Pericardium fibroblast (primary cell): ENCODE data around the gene RNASEH2C. TPM values are rescaled to one million over a fixed set of nuclear protein-coding genes. Genes with fewer than 3 reads are reported as not detected.

Experiments
- total RNA-seq: library from RNA; depleted of rRNA; stranded (reverse); fragments of >200 nt; gene quantifications from 2 replicates; pipeline ENCODE4 v1.2.3, GENCODE V29; 2015

RNASEH2C gene
- total RNA-seq: 52.8 and 80.4 TPM in 2 replicates

DNA sequence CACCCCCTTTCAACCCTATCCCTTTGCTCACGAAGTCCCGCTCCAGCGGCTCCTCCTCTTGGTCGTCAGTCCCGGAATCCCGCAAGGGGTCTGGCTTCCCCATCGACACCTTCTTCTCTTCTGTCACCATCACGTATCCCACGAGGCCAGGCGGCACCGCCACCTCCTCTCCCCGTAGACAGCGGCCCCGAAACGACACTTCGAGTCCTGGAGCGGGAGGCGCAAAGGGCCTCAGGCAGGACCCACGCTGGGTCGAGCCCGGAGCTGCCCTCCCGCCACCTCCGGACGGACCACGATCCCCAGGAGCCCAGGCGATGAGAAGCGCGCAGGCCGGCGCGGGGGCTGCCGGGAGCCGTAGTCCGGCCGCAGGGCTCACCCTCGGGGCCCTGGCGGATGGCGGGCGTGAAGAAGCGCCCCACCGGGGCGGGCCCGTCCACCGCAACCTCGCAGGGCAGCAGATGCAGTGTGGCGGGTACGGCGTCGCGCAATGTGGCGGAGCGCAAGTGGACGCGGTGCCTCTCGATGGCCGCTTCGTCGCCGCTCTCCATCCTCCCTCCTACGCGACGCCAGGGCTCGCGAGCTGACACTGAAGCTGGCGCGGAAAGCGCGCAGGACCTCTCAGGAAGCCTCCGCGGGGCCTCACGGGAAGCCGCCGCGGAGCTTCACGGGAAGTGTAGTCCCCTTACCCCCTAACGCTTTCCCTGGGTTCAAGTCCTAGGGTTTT lies at the start of gene RNASEH2C:
RNASEH2C (minus strand) TSS at position 588 of the 724 bp plus-strand sequence; CDS start at position 548, 40 bp downstream.

DNA sequence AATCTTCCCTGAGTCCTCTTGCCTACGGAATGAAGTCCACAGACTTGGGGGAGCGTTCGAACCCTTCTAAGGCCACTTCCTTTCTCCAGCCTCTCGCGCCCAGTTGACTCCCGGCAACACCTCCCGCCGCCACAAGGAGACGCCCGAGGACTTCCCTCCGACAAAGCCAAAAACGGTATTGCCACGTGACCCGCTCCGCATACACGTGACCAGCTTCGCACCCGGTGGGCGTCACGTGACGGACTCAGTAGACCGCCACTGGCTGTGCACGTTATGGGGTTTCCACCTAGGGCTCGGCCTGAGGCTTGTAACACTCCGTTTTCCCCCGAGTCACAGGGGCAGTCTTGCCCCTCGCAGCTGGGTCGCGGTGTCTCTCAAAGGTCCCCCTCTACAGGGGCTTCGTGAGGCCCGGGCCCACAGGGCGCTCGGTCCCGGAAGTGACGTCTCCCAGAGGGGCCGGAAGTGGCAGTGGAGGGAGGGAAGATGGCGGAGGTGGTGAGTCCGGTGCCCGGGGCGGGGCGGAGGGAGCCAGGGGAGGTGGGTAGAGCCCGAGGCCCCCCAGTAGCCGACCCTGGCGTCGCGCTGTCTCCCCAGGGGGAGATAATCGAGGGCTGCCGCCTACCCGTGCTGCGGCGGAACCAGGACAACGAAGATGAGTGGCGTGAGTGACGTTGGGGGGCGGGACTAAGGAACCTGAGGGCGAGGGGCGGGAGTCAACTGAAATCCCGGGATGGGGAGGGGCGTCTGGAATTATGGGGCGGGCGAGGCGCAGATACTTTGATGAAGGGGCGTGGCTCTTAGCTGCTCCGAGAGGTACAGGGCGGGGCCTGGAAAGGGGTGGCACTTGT lies 8.6 kb downstream of the RNASEH2C start, which contains the start of gene KAT5:
KAT5 (plus strand) TSS at position 468 of the 848 bp plus-strand sequence; CDS start at position 484, 16 bp downstream.

Other genes with a start within 250 kb of the RNASEH2C start
- 1,267 and 1,769 TPM in 2 replicates for gene MALAT1, start 221.8 kb downstream of the RNASEH2C start, total RNA-seq
- gene SCYL1, start 195.7 kb downstream of the RNASEH2C start, total RNA-seq: 69.6 and 125 TPM in 2 replicates
- 165 and 206 TPM in 2 replicates for gene LTBP3, start 162.4 kb downstream of the RNASEH2C start, total RNA-seq
- gene ZNRD2, start 150.3 kb downstream of the RNASEH2C start, total RNA-seq: 37.1 and 50.3 TPM in 2 replicates
- 63.5 and 65.5 TPM in 2 replicates for gene FAM89B, start 148.3 kb downstream of the RNASEH2C start, total RNA-seq
- 37.3 and 97.9 TPM in 2 replicates for gene EHBP1L1, start 144.7 kb downstream of the RNASEH2C start, total RNA-seq
- gene KCNK7, start 125.0 kb downstream of the RNASEH2C start, total RNA-seq: 0.09 and 1.2 TPM in 2 replicates
- 28.9 and 30.2 TPM in 2 replicates for gene MAP3K11, start 106.6 kb downstream of the RNASEH2C start, total RNA-seq
- gene PCNX3, start 105.0 kb downstream of the RNASEH2C start, total RNA-seq: 29.4 and 35.4 TPM in 2 replicates
- gene SIPA1, start 82.7 kb downstream of the RNASEH2C start, total RNA-seq: 15.8 and 28.9 TPM in 2 replicates
- gene RELA, start 57.9 kb downstream of the RNASEH2C start, total RNA-seq: 36.7 and 42.9 TPM in 2 replicates
- 24.8 and 29.6 TPM in 2 replicates for gene KAT5, start 8.5 kb downstream of the RNASEH2C start, total RNA-seq
- 8.9 and 13.4 TPM in 2 replicates for gene AP5B1, start 60.2 kb upstream of the RNASEH2C start, total RNA-seq
- not detected in 2 replicates for gene OVOL1, start 66.3 kb upstream of the RNASEH2C start, total RNA-seq
- 1.1 and 2.4 TPM in 2 replicates for gene SNX32, start 113.2 kb upstream of the RNASEH2C start, total RNA-seq
- 674 and 1,158 TPM in 2 replicates for gene CFL1, start 137.4 kb upstream of the RNASEH2C start, total RNA-seq
- 25.0 and 48.3 TPM in 2 replicates for gene MUS81, start 139.6 kb upstream of the RNASEH2C start, total RNA-seq
- 173 and 216 TPM in 2 replicates for gene EFEMP2, start 152.0 kb upstream of the RNASEH2C start, total RNA-seq
- not detected in 2 replicates for gene CTSW, start 159.0 kb upstream of the RNASEH2C start, total RNA-seq
- 160 and 177 TPM in 2 replicates for gene FIBP, start 167.7 kb upstream of the RNASEH2C start, total RNA-seq
- 116 and 144 TPM in 2 replicates for gene CCDC85B, start 169.9 kb upstream of the RNASEH2C start, total RNA-seq
- 4.9 and 8.5 TPM in 2 replicates for gene FOSL1, start 179.6 kb upstream of the RNASEH2C start, total RNA-seq
- gene C11orf68, start 198.3 kb upstream of the RNASEH2C start, total RNA-seq: 16.1 and 18.1 TPM in 2 replicates
- 84.4 and 99.7 TPM in 2 replicates for gene DRAP1, start 198.6 kb upstream of the RNASEH2C start, total RNA-seq
- not detected in 2 replicates for gene TSGA10IP, start 224.7 kb upstream of the RNASEH2C start, total RNA-seq
- 21.1 and 42.0 TPM in 2 replicates for gene SART1, start 240.9 kb upstream of the RNASEH2C start, total RNA-seq